CMK (cell line): ENCODE results near the gene KRT34.

Experiments
- DNase-seq: peaks from one replicate; pipeline ENCODE4 v3.0.0-alpha.2; 2010; ENCODE audit warnings: low read depth

The KRT34 gene

DNA sequence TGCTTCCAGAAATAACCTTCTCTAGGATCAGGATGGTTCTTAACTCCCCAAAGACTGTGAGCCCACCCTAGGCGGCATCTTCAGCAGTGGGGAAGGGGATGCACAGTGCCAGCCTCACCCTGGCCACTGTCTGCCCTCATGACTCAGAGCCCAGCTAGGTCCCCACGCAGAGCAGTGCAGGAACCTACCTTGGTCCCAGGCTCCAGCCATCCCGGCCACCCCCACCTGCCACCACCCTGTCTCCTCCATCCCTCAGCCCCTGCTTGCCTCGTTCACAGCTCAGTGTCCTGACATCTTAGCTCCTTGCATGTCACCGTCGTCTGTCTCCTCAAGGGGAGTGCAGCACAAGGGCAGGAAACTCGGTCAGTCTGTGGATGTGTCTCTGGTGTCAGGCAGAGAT, 50.5 kb downstream of the KRT34 start:
- DNase-seq, result no peak

GRCh38 chr17:41329279-41329948, 52.7 kb downstream of the KRT34 start:
- DNase-seq, result peak; percentile 2

- DNase-seq, result no peak
These were observed 53.9 kb downstream of the KRT34 start for GRCh38 chr17:41328207-41328606.
